ENCODE results near the gene KDM3A. TPM values are rescaled to one million over a fixed set of nuclear protein-coding genes. Genes with fewer than 3 reads are reported as not detected.

The KDM3A gene
- polyA plus RNA-seq, 1 experiment = 33.0 TPM

- Histone ChIP-seq H3K4me3 (ENCODE audit: low read depth, low read length) (no peak overlapping the region), H3K27me3 (ENCODE audit: control insufficient read depth, insufficient read depth, low read length) (no peaks in the 10 kb centered on the region), H3K27ac (ENCODE audit: low read depth, low read length) (no peak overlapping the region), H3K9me3 (ENCODE audit: control insufficient read depth, insufficient read depth, low read length) (no peaks in the 10 kb centered on the region)
- POLR2A ChIA-PET = no interaction called here
- CTCF ChIA-PET = interaction anchor here (1.1 kb wide), 1 partner anchor 259 kb away, joined by 3 read pairs; no protein-coding TSS in a partner anchor
- DNase-seq (ENCODE audit: low read depth, low spot score) = no peak
- no peak for TF ChIP-seq CTCF (IDR thresholded peaks at IDR 0.05; ENCODE audit: low read depth, low read length)
Observed at GRCh38 chr2:86480105-86480504, 38.9 kb downstream of the KDM3A start.

GRCh38 chr2:86482034-86482433 lies 40.9 kb downstream of the KDM3A start:
- Histone ChIP-seq H3K4me3 (ENCODE audit: low read depth, low read length) (no peak overlapping the region), H3K27ac (ENCODE audit: low read depth, low read length) (no peak overlapping the region), H3K9me3 (ENCODE audit: control insufficient read depth, insufficient read depth, low read length) (no peaks in the 10 kb centered on the region), H3K27me3 (ENCODE audit: control insufficient read depth, insufficient read depth, low read length) (no peaks in the 10 kb centered on the region)
- TF ChIP-seq CTCF (IDR thresholded peaks at IDR 0.05; ENCODE audit: low read depth, low read length) = no peak
- ChIA-PET CTCF (no interaction called here), POLR2A (no interaction called here)
- DNase-seq (ENCODE audit: low read depth, low spot score) = no peak

DNA sequence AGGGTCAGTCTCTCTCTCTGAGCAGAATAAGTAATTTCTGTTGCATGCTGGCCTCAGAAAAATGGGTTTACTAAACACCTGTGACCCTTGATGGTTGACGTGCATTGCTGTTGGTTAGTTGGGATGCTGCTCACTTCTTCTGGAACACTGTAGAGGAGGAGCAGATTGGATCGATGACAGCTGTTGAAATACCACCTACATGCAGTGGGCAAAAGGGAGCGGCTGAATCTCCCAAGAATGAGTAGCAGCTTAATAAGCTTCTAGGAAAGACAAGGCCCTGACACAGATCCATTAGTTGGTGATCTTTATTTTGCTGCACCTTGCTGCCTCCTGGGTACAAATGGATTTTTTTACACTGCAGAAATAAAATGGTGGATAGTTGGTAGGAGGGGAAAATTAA lies 43.2 kb downstream of the KDM3A start:
- CTCF ChIA-PET = no interaction called here
- POLR2A ChIA-PET = no interaction called here
- no peaks in the 10 kb centered on the region for H3K9me3 ChIP-seq (ENCODE audit: control insufficient read depth, insufficient read depth, low read length)
- no peak overlapping the region for H3K4me3 ChIP-seq (ENCODE audit: low read depth, low read length)
- H3K27ac ChIP-seq (ENCODE audit: low read depth, low read length) = no peak overlapping the region
- no peaks in the 10 kb centered on the region for H3K27me3 ChIP-seq (ENCODE audit: control insufficient read depth, insufficient read depth, low read length)
- TF ChIP-seq CTCF (IDR thresholded peaks at IDR 0.05; ENCODE audit: low read depth, low read length) = no peak
- DNase-seq (ENCODE audit: low read depth, low spot score) = no peak

- H3K27ac ChIP-seq (ENCODE audit: low read depth, low read length) = no peak overlapping the region
- no peak for DNase-seq (ENCODE audit: low read depth, low spot score)
Observed at GRCh38 chr2:86485103-86485502, 43.9 kb downstream of the KDM3A start.

GRCh38 chr2:86485802-86486201 lies 44.6 kb downstream of the KDM3A start:
- Histone ChIP-seq H3K27ac (ENCODE audit: low read depth, low read length) (no peak overlapping the region), H3K9me3 (ENCODE audit: control insufficient read depth, insufficient read depth, low read length) (no peaks in the 10 kb centered on the region), H3K27me3 (ENCODE audit: control insufficient read depth, insufficient read depth, low read length) (no peaks in the 10 kb centered on the region), H3K4me3 (ENCODE audit: low read depth, low read length) (no peak overlapping the region)
- TF ChIP-seq CTCF (IDR thresholded peaks at IDR 0.05; ENCODE audit: low read depth, low read length) = no peak
- CTCF ChIA-PET = no interaction called here
- no peak for DNase-seq (ENCODE audit: low read depth, low spot score)
- POLR2A ChIA-PET = no interaction called here

More at GRCh38 chr2:86485103-86485502, 43.9 kb downstream of the KDM3A start:
- Histone ChIP-seq H3K27me3 (ENCODE audit: control insufficient read depth, insufficient read depth, low read length) (no peaks in the 10 kb centered on the region), H3K9me3 (ENCODE audit: control insufficient read depth, insufficient read depth, low read length) (no peaks in the 10 kb centered on the region), H3K4me3 (ENCODE audit: low read depth, low read length) (no peak overlapping the region)
- ChIA-PET POLR2A (no interaction called here), CTCF (no interaction called here)
- TF ChIP-seq CTCF (IDR thresholded peaks at IDR 0.05; ENCODE audit: low read depth, low read length) = no peak

Data from AG04450 (cell line).